ENCODE measurements around the gene SYT13. TPM values are rescaled to one million over a fixed set of nuclear protein-coding genes. Genes with fewer than 3 reads are reported as not detected.

Gene SYT13
- total RNA-seq, 1 experiment from 2014 or later, result 4.3 TPM

- no peak for TF ChIP-seq CTCF (conservative IDR thresholded peaks at IDR 0.05)
- Histone ChIP-seq H2BK15ac (ENCODE audit: low read depth, low read length) (no peak overlapping the region), H4K91ac (ENCODE audit: insufficient read length, low read depth, low read length) (no peak overlapping the region), H4K8ac (replicated peaks; ENCODE audit: insufficient read length, low read depth, low read length) (no peak overlapping the region), H3K27ac (ENCODE audit: insufficient read length, low read depth, low read length) (no peak overlapping the region), H3K27me3 (ENCODE audit: insufficient read depth, low read length) (no peaks in the 10 kb centered on the region), H3K79me2 (ENCODE audit: insufficient read depth, low read length) (no peaks in the 10 kb centered on the region), H2BK20ac (ENCODE audit: low read depth, low read length, poor library complexity, severe bottlenecking) (no peak overlapping the region), H3K4me1 (ENCODE audit: insufficient read depth, low read length) (no peaks in the 10 kb centered on the region), H3K18ac (ENCODE audit: insufficient read length, low read depth, low read length) (no peak overlapping the region), H3K4ac (ENCODE audit: low read depth, low read length) (no peak overlapping the region), H2AK5ac (ENCODE audit: insufficient read length, low read length) (no peak overlapping the region), H3K9me3 (ENCODE audit: control insufficient read depth, low read depth, low read length) (no peaks in the 10 kb centered on the region), H2BK120ac (ENCODE audit: low read depth, low read length, poor library complexity, severe bottlenecking) (no peak overlapping the region), H3K14ac (ENCODE audit: insufficient read depth, low read length) (no peak overlapping the region), H2BK12ac (ENCODE audit: insufficient read length, low read depth, low read length) (no peak overlapping the region), H4K5ac (ENCODE audit: insufficient read length, low read depth, low read length) (no peak overlapping the region), H4K20me1 (ENCODE audit: control insufficient read depth, insufficient read depth, insufficient read length) (no peaks in the 10 kb centered on the region), H2BK5ac (ENCODE audit: insufficient read length, low read length) (no peak overlapping the region), H3K23ac (ENCODE audit: insufficient read length, low read depth, low read length) (no peak overlapping the region), H3K79me1 (ENCODE audit: insufficient read depth, low read depth, low read length, poor library complexity, severe bottlenecking) (no peaks in the 10 kb centered on the region), H2AFZ (ENCODE audit: low read length) (no peak overlapping the region), H3K23me2 (ENCODE audit: insufficient read length, low read depth, low read length, poor library complexity, severe bottlenecking) (no peaks in the 10 kb centered on the region), H3K9ac (ENCODE audit: extremely low read depth, insufficient read length, low read length) (no peak overlapping the region), H3T11ph (ENCODE audit: low read length) (no peak overlapping the region), H3K4me2 (ENCODE audit: insufficient read depth, insufficient read length, low read length) (no peak overlapping the region), H3K56ac (ENCODE audit: insufficient read length, low read depth, low read length) (no peak overlapping the region)
- Mint-ChIP-seq H3K27ac (peak overlapping the region in 1 of 3 experiments; percentile 13; a peak in 1 of 7 replicates), H3K4me3 (no peak overlapping the region), H3K9me3 (peaks cover 4% of the 10 kb centered on the region in 2 experiments; a peak in 4 of 5 replicates), H3K4me1 (no peaks in the 10 kb centered on the region; a peak in 1 of 4 replicates), H3K27me3 (ENCODE audit: low read depth) (peaks cover 24% of the 10 kb centered on the region), H3K36me3 (ENCODE audit: insufficient read depth in 1 of 3, low read depth in 3 of 3) (no peaks in the 10 kb centered on the region)
- WGBS (ENCODE audit: extremely low coverage, insufficient read length, low lambda C conversion rate), result no CpG with 5 or more reads among the region's 8 CpGs
- no peak for DNase-seq
Measured at GRCh38 chr11:45322111-45322705, 36.1 kb upstream of the SYT13 start.
